Subcutaneous adipose tissue (tissue), 4 donors: ENCODE results near the gene TNS3. TPM values are rescaled to one million over a fixed set of nuclear protein-coding genes. Genes with fewer than 3 reads are reported as not detected.

Experiments
- total RNA-seq, 4 donors: library from RNA; depleted of rRNA; stranded (reverse); fragments of >200 nt; gene quantifications; one replicate each; pipeline ENCODE4 v1.1.0, GENCODE V29; 2016
- TF ChIP-seq, protein P1 (sequence below): fragments of 450-650 bp; IDR thresholded peaks from one replicate; pipeline ENCODE4 v1.5.1; 2016; ENCODE audit warnings: low read depth, mild to moderate bottlenecking, control low read depth, antibody characterized with exemption, moderate library complexity

The TNS3 gene
- total RNA-seq, 4 donors from 2014 or later, result 104 to 137 (median 110) TPM

DNA sequence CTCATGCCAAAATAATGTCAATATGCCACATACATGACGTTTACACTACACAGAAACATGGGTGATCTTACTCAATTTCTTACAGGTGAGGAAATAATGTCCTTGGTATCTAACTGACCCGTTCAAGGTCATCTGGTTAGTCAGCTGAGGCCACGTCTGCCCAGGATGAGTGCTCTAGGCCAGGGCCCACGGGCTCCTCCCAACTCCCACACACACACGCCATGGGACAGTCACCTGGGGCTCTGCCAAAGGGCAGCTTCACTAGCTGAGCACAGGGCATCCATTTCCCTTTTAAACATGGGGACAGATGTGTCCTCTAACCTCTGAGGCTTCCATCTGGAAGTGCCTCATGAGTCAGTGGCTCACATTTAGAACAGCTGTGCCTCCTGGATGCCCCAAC is 123.9 kb downstream of the TNS3 start:
- TF ChIP-seq, protein P1, sequence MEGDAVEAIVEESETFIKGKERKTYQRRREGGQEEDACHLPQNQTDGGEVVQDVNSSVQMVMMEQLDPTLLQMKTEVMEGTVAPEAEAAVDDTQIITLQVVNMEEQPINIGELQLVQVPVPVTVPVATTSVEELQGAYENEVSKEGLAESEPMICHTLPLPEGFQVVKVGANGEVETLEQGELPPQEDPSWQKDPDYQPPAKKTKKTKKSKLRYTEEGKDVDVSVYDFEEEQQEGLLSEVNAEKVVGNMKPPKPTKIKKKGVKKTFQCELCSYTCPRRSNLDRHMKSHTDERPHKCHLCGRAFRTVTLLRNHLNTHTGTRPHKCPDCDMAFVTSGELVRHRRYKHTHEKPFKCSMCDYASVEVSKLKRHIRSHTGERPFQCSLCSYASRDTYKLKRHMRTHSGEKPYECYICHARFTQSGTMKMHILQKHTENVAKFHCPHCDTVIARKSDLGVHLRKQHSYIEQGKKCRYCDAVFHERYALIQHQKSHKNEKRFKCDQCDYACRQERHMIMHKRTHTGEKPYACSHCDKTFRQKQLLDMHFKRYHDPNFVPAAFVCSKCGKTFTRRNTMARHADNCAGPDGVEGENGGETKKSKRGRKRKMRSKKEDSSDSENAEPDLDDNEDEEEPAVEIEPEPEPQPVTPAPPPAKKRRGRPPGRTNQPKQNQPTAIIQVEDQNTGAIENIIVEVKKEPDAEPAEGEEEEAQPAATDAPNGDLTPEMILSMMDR, result no peak

DNA sequence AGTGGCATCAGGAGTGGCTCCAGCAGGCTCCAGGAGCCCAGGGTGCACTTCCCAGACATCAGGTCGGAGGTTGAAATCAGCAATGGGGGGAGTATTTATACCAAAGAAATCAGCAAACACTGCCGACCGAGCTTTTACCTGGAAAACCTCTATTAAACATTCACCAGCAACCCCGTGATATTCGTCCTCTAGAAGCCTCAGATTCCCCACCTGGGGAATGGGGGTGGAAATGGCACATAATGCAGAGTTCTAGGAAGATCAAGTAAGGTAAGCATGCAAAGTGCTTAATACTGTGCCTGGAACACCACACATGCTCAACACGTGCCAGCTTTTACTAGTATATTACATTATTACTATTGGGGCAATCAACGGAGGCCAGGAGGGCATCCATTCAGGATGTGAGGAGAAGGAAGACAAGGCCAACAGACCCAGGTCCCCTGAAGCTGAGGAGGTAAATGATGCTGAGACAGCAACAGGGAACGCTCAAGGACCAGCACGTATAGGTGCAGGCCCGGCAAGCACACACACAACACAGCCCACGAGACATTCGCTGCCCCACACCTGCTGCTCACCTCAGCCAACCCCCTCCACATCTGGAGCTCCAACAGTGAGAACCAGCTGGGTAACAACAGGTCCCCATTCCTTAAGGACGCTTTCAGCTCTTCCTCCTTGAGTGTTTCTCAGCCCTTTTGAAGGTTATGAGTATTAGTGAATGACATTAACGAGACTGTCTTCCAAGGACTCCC is 125.5 kb downstream of the TNS3 start:
- TF ChIP-seq, protein P1, result no peak

- TF ChIP-seq, protein P1, result no peak
These were observed 126.1 kb downstream of the TNS3 start for GRCh38 chr7:47455872-47456185.

DNA sequence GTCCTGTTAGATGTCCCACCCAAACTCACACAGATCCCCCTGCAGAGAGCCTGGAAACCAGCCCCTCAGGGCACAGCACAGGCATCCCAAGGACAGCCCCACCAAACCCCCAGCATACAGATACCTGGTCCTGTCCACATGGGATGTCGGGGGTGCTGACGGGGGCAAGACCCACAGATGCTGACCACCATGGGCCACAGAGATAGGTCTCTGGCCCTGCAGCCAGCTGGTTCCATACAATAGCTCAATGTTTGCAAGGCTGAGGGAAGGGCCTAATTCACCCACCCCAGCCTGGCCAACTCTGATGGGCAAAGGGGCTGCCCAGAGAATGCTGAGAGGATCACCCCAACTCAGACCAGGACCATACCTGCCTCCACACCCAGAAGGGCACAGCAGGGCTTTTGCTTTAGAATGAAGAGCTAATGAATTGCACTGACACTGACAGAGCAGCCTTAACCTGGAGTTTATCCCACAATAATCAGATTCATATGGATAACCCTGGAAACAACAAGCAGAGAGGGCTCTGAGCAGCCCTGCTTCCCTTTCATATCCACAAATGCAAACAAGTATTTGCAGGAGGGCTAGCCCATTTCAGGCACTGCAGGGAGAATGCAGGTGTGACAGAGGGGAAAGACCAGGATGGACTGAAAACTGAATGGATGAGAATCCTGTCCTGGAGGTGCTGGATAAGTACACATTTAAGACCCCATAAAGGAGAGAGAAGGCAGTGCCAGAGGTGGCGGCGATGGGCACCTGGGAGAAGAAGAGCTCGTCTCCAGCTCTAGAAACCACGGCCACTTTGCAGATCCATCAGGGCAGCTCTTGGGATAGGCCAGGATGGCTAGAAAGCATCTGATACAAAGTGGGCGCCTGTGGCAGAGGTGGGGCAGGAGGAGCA is 126.7 kb downstream of the TNS3 start:
- TF ChIP-seq, protein P1, result no peak

- TF ChIP-seq, protein P1, result no peak
These were observed 127.6 kb downstream of the TNS3 start for GRCh38 chr7:47454069-47454973.

DNA sequence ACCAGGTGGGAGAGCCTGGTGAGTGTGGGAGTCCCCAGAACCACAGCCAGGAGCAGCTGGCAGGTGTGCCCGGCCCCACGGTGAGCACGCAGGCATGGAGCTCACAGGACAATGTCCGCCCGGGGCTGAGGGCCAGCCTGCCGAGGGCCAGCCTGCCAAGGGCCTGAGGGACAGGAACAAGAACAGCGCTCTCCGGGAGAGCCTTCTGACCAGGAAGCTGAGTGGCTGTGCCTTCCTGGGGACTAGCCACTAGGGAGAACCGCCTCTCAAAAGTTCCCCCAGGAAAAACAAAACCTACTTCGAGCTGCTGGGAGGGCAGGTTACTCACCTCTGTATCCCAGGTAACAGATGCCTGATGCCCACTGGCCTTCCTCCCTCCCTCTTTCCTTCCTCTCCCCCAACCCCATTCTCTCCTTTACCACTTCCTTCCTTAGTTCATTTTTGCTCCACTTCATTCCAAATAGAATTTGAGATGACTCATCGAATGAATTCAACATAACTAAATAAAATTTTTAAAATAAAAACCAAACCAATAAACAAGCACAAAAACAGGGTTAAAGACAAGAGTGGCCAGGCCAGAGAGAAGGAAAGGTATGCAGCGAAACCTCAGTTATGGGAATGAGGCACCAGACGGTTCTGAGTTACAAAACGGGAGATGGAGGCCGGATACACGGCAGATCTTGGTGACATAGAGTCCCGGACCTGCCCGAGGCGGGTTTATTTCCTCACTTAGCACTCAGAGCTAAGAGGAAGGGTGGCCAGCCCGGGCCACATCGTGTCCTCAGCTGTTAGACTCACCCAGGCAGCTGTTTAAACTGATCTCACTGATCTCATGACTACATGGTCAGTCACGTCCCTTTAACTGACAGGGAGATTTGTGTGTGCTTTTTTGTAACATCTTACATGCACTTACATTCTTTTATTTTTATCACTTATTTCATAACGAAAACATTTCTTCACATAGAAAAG is 128.5 kb downstream of the TNS3 start:
- TF ChIP-seq, protein P1, result no peak
